Inferior parietal cortex (tissue), 1 donor: Measurements from ENCODE around the gene GUCY2D.
"Not testable (repeated sequence)": the region's sequence is repeated elsewhere in the genome, so short reads cannot be mapped to it uniquely, and the experiment has no call there.

Experiments
- DNase-seq: peaks from one replicate; pipeline ENCODE4 v3.0.0-alpha.2; 2016; ENCODE audit errors: extremely low spot score

The GUCY2D gene

GRCh38 chr17:8044819-8045810, 42.7 kb downstream of the GUCY2D start:
- no peak for DNase-seq

GRCh38 chr17:8046306-8046928, 44.0 kb downstream of the GUCY2D start:
- DNase-seq = no peak

- DNase-seq = no peak
Observed at GRCh38 chr17:8046929-8047768, 44.7 kb downstream of the GUCY2D start.

- no peak for DNase-seq
Observed at GRCh38 chr17:8047769-8048110, 45.3 kb downstream of the GUCY2D start.

- DNase-seq = no peak
Observed at GRCh38 chr17:8048236-8048635, 45.8 kb downstream of the GUCY2D start.

GRCh38 chr17:8048736-8049135, 46.3 kb downstream of the GUCY2D start:
- no peak for DNase-seq

- DNase-seq = no peak
Observed at GRCh38 chr17:8051831-8052230, 49.4 kb downstream of the GUCY2D start.

GRCh38 chr17:8052256-8053252, 50.1 kb downstream of the GUCY2D start:
- no peak for DNase-seq

GRCh38 chr17:8053600-8053999, 51.2 kb downstream of the GUCY2D start:
- DNase-seq = no peak

GRCh38 chr17:8055851-8056231, 53.4 kb downstream of the GUCY2D start:
- DNase-seq = no peak

GRCh38 chr17:8056232-8056975, 54.0 kb downstream of the GUCY2D start:
- DNase-seq = no peak

GRCh38 chr17:8056976-8057625, 54.7 kb downstream of the GUCY2D start:
- no peak for DNase-seq

- peak; percentile 90 for DNase-seq
Observed at GRCh38 chr17:8057691-8058114, 55.3 kb downstream of the GUCY2D start.

GRCh38 chr17:8059131-8059530, 56.7 kb downstream of the GUCY2D start:
- DNase-seq = no peak

GRCh38 chr17:8060274-8060673, 57.9 kb downstream of the GUCY2D start:
- DNase-seq = peak; percentile 97

GRCh38 chr17:8061851-8062250, 59.4 kb downstream of the GUCY2D start:
- not testable (repeated sequence) for DNase-seq

- no peak for DNase-seq
Observed at GRCh38 chr17:8062435-8062806, 60.0 kb downstream of the GUCY2D start.

- no peak for DNase-seq
Observed at GRCh38 chr17:8062807-8063483, 60.5 kb downstream of the GUCY2D start.
